ENCODE data around the gene ZNF414. TPM values are rescaled to one million over a fixed set of nuclear protein-coding genes. Genes with fewer than 3 reads are reported as not detected.
"Not testable (repeated sequence)": the region's sequence is repeated elsewhere in the genome, so short reads cannot be mapped to it uniquely, and the experiment has no call there.

Gene ZNF414, protein sequence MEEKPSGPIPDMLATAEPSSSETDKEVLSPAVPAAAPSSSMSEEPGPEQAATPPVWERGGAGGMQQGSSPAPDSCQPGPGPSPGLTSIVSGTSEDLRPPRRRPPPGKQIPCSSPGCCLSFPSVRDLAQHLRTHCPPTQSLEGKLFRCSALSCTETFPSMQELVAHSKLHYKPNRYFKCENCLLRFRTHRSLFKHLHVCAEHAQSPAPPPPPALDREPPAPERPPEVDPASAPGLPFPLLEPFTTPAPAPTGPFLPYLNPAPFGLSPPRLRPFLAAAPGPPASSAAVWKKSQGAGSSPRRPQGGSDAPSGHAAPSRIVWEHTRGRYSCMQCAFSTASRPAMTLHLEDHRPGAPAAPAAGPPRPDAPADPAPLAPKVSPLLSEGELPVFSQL
- 15.6 TPM for polyA plus RNA-seq (2012; ENCODE audit: low read depth, missing spikeins)

DNA sequence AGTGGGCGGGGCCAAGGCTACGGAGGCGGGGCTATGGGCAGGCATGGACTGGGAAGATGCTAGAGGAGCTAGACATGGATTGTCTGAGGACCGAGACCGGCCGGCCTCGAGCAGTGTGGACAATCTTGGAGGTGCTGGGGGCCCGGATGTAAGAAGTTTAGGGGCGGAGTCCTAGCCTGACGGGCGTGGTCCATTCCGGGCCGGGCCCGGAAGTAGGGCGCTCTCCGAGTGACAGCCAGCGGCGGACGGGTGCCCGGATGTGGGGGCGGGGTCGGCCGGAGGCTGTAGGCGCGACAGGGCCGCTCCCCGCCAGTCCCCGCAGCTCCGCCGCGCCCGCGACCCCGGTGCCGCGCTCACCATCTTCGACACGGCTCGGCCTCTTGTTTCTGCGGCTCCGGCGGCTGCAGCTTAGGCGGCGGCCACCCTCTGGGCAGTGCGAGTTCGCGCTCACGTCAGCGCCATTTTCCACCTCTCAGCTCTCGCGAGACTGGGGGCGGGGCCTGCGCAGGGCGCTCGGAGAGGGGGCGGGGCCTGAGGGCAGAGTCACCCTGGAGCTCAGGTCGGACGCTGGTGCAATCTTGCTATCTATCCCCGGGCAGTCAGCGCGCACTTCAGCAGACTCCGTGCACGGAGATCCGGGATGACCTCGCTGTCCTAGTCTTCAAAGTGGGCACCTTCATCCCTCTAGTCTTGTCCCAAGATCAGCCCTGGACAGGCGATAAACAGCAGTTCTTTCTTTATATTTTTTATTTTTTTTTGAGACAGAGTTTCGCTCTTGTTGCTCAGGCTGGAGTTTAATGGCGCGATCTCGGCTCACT, at the start of gene ZNF414:
Gene ZNF414, minus strand, starts transcription at position 481 of the 818 bp plus-strand sequence. Its CDS starts 121 bp downstream, at position 360.
- DNase-seq (ENCODE audit: insufficient read length, low spot score) = peak; percentile 99
- TF ChIP-seq POU2F2 (IDR thresholded peaks at IDR 0.05; ENCODE audit: low read depth, low read length) (0 out of 2 replicates have a peak, but pooled peaks have one; percentile 8), PAX5 (IDR thresholded peaks at IDR 0.05; ENCODE audit: insufficient read depth, low read length, severe bottlenecking) (no peak), POLR2A (IDR thresholded peaks at IDR 0.05; ENCODE audit: low read depth, low read length) (peak; percentile 87), POLR2AphosphoS5 (IDR thresholded peaks at IDR 0.05; ENCODE audit: low read depth, low read length) (peak; percentile 86), TAF1 (IDR thresholded peaks at IDR 0.05; ENCODE audit: low read depth, low read length) (peak; percentile 87), SPI1 (IDR thresholded peaks at IDR 0.05; ENCODE audit: low read depth, low read length) (no peak)
- peak; percentile 98 for FAIRE-seq

- DNase-seq (ENCODE audit: insufficient read length, low spot score) (no peak), FAIRE-seq (no peak)
- TF ChIP-seq SPI1 (IDR thresholded peaks at IDR 0.05; ENCODE audit: low read depth, low read length) (no peak), POLR2A (IDR thresholded peaks at IDR 0.05; ENCODE audit: low read depth, low read length) (no peak), TAF1 (IDR thresholded peaks at IDR 0.05; ENCODE audit: low read depth, low read length) (no peak), POLR2AphosphoS5 (IDR thresholded peaks at IDR 0.05; ENCODE audit: low read depth, low read length) (no peak), POU2F2 (IDR thresholded peaks at IDR 0.05; ENCODE audit: low read depth, low read length) (no peak), PAX5 (IDR thresholded peaks at IDR 0.05; ENCODE audit: insufficient read depth, low read length, severe bottlenecking) (no peak)
Measured at GRCh38 chr19:8561075-8561764, 47.3 kb upstream of the ZNF414 start.

GRCh38 chr19:8558325-8558724, 44.4 kb upstream of the ZNF414 start:
- TF ChIP-seq POU2F2 (IDR thresholded peaks at IDR 0.05; ENCODE audit: low read depth, low read length) (no peak), POLR2AphosphoS5 (IDR thresholded peaks at IDR 0.05; ENCODE audit: low read depth, low read length) (no peak), PAX5 (IDR thresholded peaks at IDR 0.05; ENCODE audit: insufficient read depth, low read length, severe bottlenecking) (no peak), SPI1 (IDR thresholded peaks at IDR 0.05; ENCODE audit: low read depth, low read length) (no peak), TAF1 (IDR thresholded peaks at IDR 0.05; ENCODE audit: low read depth, low read length) (no peak), POLR2A (IDR thresholded peaks at IDR 0.05; ENCODE audit: low read depth, low read length) (no peak)
- FAIRE-seq = no peak
- DNase-seq (ENCODE audit: insufficient read length, low spot score) = no peak

DNA sequence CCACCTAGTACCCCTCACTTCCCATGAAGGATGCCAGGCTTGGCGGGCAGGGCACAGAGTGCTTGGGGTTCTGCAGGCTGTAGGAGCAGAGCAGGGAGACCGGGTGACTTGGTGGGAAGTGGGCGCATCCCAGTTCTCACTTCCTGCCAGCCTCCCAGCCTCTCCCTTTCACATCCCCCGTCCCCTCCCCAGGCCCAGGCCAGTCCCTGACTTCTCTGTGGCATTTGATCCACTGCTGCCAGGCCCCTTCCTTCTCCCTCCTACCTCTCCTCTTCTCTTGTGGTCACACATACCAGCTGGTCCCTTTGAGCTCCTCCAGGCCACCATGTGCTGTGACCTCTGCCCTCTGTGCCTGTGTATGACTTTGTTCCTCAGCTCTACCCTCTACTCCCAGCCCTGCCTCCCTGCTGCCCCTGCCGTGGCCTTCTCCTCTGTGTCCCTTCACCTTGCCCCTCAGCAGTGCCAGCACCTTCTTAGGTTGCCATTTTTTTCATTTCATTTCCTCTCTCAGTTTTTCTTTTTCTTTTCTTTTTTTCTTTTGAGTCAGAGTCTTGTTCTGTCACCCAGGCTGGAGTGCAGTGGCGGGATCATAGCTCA, 43.8 kb upstream of the ZNF414 start:
- DNase-seq (ENCODE audit: insufficient read length, low spot score) (no peak), FAIRE-seq (no peak)
- TF ChIP-seq POU2F2 (IDR thresholded peaks at IDR 0.05; ENCODE audit: low read depth, low read length) (no peak), POLR2AphosphoS5 (IDR thresholded peaks at IDR 0.05; ENCODE audit: low read depth, low read length) (no peak), PAX5 (IDR thresholded peaks at IDR 0.05; ENCODE audit: insufficient read depth, low read length, severe bottlenecking) (no peak), TAF1 (IDR thresholded peaks at IDR 0.05; ENCODE audit: low read depth, low read length) (no peak), SPI1 (IDR thresholded peaks at IDR 0.05; ENCODE audit: low read depth, low read length) (no peak)

DNA sequence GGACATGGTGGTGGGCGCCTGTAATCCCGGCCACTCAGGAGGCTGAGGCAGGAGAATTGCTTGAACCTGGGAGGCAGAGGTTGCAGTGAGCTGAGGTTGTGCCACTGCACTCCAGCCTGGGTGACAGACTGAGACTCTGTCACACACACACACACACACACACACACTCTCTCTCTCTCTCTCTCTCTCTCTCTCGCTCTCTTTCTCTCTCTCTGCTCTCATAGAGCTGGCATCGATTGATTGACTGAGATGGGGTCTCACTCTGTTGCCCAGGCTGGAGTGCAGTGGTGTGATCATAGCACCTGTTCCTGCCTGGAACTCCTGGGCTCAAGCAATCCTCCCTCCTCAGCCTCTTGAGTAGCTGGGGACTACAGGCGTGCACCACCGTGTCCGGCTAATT, 39.8 kb upstream of the ZNF414 start:
- FAIRE-seq; DNase-seq (ENCODE audit: insufficient read length, low spot score): not testable (repeated sequence)

DNA sequence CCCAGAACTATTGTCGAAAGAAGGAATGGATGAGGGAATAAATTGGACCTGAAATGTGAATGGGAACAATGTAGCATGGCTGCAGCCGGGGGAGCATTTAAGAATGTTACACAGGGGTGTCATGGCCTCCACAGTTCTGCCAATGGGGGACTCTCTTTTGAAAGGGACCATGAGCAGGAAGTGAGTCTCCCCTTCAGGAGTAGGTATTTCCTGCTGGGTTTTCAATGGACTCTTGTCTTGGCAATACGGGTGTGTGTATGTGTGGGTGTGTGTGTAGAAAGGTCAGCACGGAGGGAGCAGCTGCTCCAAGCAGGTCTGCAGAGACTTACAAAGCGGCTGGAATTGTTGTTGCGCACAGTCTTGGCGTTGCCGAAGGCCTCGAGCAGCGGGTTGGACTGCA, 38.8 kb upstream of the ZNF414 start:
- TF ChIP-seq SPI1 (IDR thresholded peaks at IDR 0.05; ENCODE audit: low read depth, low read length) (no peak), POLR2AphosphoS5 (IDR thresholded peaks at IDR 0.05; ENCODE audit: low read depth, low read length) (no peak), PAX5 (IDR thresholded peaks at IDR 0.05; ENCODE audit: insufficient read depth, low read length, severe bottlenecking) (no peak), POU2F2 (IDR thresholded peaks at IDR 0.05; ENCODE audit: low read depth, low read length) (no peak), POLR2A (IDR thresholded peaks at IDR 0.05; ENCODE audit: low read depth, low read length) (no peak), TAF1 (IDR thresholded peaks at IDR 0.05; ENCODE audit: low read depth, low read length) (no peak)
- DNase-seq (ENCODE audit: insufficient read length, low spot score) = no peak
- no peak for FAIRE-seq

DNA sequence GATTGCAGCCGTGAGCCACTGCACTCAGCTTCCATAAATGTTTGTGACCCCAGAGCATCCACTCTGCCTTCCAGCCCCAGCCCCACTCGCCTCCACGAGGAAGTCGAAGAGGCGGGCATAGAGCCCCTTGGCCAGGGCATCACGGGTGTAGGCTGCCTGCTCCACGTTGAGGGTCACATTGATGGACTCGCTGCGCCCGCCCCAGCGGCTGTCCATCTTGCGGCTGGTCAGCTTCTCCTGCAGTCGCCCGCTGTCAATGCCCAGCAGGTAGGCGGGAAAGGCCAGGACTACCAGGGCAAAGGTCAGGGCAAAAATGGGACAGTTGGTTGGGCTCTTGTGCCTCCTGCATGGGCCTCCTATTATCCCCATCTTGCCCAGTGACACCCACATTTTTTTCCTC, 36.1 kb upstream of the ZNF414 start:
- no peak for FAIRE-seq
- TF ChIP-seq POLR2A (IDR thresholded peaks at IDR 0.05; ENCODE audit: low read depth, low read length) (no peak), POU2F2 (IDR thresholded peaks at IDR 0.05; ENCODE audit: low read depth, low read length) (no peak), PAX5 (IDR thresholded peaks at IDR 0.05; ENCODE audit: insufficient read depth, low read length, severe bottlenecking) (no peak), POLR2AphosphoS5 (IDR thresholded peaks at IDR 0.05; ENCODE audit: low read depth, low read length) (no peak), TAF1 (IDR thresholded peaks at IDR 0.05; ENCODE audit: low read depth, low read length) (no peak), SPI1 (IDR thresholded peaks at IDR 0.05; ENCODE audit: low read depth, low read length) (no peak)
- DNase-seq (ENCODE audit: insufficient read length, low spot score) = no peak

GRCh38 chr19:8545743-8546142, 31.8 kb upstream of the ZNF414 start:
- no peak for TF ChIP-seq POU2F2 (IDR thresholded peaks at IDR 0.05; ENCODE audit: low read depth, low read length)
- FAIRE-seq (no peak), DNase-seq (ENCODE audit: insufficient read length, low spot score) (no peak)

- FAIRE-seq (no peak), DNase-seq (ENCODE audit: insufficient read length, low spot score) (no peak)
- TF ChIP-seq POU2F2 (IDR thresholded peaks at IDR 0.05; ENCODE audit: low read depth, low read length) (no peak), PAX5 (IDR thresholded peaks at IDR 0.05; ENCODE audit: insufficient read depth, low read length, severe bottlenecking) (no peak), POLR2A (IDR thresholded peaks at IDR 0.05; ENCODE audit: low read depth, low read length) (no peak), SPI1 (IDR thresholded peaks at IDR 0.05; ENCODE audit: low read depth, low read length) (no peak), POLR2AphosphoS5 (IDR thresholded peaks at IDR 0.05; ENCODE audit: low read depth, low read length) (no peak), TAF1 (IDR thresholded peaks at IDR 0.05; ENCODE audit: low read depth, low read length) (no peak)
Measured at GRCh38 chr19:8544168-8544567, 30.2 kb upstream of the ZNF414 start.

All from GM12891 (cell line).